Loucy (cell line): ENCODE data around the gene AP2A1.

Experiments used
- EZH2phosphoT487 ChIP-seq: fragments of 200-600 bp; IDR thresholded peaks from 2 replicates; pipeline ENCODE4 v1.6.1; 2018; ENCODE audit warnings: antibody characterized with exemption, mild to moderate bottlenecking, moderate library complexity, borderline replicate concordance
- TF ChIP-seq, protein P1 (sequence below): fragments of 200-600 bp; sonication (generic); conservative IDR thresholded peaks from 2 replicates; pipeline ENCODE4 v1.5.1; 2014; ENCODE audit warnings: mild to moderate bottlenecking, antibody characterized with exemption, low read length

DNA sequence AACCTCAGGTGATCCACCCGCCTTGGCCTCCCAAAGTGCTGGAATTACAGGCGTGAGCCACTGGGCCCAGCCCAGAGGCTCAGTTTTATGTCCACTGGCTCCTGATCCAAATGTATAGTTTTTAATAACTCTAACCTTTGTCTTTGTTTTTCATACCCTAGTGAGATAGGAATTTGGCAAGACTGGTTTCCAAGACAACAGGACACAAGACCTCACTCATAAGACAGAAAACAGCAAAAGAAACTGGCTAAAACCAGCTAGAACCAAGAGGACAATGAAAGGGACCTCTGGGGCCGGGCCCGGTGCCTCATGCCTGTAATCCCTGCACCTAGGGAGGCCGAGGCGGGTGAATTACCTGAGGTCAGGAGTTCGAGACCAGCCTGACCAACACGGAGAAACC, 48.3 kb upstream of the AP2A1 start:
- TF ChIP-seq, protein P1, sequence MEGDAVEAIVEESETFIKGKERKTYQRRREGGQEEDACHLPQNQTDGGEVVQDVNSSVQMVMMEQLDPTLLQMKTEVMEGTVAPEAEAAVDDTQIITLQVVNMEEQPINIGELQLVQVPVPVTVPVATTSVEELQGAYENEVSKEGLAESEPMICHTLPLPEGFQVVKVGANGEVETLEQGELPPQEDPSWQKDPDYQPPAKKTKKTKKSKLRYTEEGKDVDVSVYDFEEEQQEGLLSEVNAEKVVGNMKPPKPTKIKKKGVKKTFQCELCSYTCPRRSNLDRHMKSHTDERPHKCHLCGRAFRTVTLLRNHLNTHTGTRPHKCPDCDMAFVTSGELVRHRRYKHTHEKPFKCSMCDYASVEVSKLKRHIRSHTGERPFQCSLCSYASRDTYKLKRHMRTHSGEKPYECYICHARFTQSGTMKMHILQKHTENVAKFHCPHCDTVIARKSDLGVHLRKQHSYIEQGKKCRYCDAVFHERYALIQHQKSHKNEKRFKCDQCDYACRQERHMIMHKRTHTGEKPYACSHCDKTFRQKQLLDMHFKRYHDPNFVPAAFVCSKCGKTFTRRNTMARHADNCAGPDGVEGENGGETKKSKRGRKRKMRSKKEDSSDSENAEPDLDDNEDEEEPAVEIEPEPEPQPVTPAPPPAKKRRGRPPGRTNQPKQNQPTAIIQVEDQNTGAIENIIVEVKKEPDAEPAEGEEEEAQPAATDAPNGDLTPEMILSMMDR: no peak
- no peak for TF ChIP-seq EZH2phosphoT487
